Measurements from ENCODE around the gene FLVCR2.

Gene FLVCR2

DNA sequence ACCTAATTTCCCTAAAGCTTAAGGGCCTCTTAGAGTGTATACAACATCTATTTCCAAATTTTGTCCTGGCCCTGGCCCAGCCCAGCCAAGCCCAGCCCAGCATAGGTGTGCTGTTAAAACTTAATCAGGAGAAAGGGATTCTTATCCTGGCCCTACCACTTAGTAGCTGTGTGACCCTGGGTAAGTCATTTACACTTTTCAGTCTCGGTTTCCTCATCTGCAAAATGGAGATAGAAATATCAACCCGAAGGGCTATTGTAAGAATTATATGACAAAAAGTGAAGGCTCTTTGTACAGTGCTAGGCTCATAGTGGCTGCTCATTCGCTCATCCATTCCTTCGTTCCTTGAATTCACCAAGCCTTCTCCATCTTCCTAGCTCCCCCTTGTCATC lies 81.8 kb downstream of the FLVCR2 start:
- DNase-seq (ENCODE audit: low read depth in 2 of 2) = no peak
- H3K4me3 ChIP-seq (replicated peaks in 1 of 2; ENCODE audit: low read depth in 2 of 2, low read length in 2 of 2) = peak overlapping the region; percentile 98

DNA sequence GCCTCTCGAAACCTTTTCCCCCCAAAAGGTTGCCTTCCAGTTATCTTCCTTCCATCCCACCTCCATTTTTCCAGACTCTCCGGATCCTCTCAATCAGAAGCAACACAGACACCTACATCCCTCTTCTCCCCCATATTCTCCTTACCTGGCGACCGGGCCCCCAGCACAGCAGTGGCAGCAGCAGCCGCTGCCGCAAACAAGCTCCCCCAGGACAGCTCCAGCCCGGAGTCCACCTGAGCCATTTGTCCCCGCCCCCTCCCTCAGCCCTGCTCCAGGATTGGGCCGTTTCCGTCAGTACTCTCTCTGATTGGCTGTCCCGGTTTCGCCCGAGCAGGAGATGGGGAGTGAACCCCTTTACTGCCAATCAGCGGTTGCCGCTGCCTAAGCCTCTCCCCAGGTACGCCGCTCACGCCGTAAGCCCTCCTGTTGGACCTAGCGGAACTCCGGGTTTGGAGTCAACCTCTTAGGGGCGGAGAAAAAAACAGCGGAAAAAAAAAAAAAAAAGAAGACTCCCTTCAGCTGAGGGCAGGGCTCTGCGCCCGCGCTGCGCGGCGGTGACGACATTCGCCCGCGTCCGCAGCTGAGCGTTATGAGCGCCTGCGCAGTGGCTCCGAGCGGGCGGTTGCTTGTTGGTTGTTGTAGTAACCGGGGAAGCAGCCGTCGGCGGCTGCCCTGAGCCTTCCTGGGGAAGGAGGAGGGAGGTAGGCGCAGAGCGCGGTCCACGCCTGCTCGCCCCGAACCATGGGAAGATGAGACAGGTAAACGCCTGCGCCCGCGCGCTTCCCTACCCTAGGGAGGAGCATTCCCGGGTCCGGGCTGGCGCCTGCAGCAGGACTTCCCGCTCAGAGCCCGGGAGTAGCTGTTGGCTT lies 82.4 kb downstream of the FLVCR2 start, which contains the start of the genes ERG28 and TTLL5:
ERG28 (minus strand) TSS at position 247 of the 869 bp plus-strand sequence. CDS start 3,374 bp downstream, outside the sequence.
TTLL5 (plus strand) TSS at position 617 of the 869 bp plus-strand sequence. CDS start 1,904 bp downstream, outside the sequence.
- peak; percentile 99 to 100 for DNase-seq (ENCODE audit: low read depth in 2 of 2)
- H3K4me3 ChIP-seq (replicated peaks in 1 of 2; ENCODE audit: low read depth in 2 of 2, low read length in 2 of 2) = peak within 1 kb of the TSS; percentile 98
- TF ChIP-seq, protein P1, sequence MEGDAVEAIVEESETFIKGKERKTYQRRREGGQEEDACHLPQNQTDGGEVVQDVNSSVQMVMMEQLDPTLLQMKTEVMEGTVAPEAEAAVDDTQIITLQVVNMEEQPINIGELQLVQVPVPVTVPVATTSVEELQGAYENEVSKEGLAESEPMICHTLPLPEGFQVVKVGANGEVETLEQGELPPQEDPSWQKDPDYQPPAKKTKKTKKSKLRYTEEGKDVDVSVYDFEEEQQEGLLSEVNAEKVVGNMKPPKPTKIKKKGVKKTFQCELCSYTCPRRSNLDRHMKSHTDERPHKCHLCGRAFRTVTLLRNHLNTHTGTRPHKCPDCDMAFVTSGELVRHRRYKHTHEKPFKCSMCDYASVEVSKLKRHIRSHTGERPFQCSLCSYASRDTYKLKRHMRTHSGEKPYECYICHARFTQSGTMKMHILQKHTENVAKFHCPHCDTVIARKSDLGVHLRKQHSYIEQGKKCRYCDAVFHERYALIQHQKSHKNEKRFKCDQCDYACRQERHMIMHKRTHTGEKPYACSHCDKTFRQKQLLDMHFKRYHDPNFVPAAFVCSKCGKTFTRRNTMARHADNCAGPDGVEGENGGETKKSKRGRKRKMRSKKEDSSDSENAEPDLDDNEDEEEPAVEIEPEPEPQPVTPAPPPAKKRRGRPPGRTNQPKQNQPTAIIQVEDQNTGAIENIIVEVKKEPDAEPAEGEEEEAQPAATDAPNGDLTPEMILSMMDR (IDR thresholded peaks at IDR 0.05; ENCODE audit: low read depth, low read length) = no peak

More for the DNA sequence above, 81.8 kb downstream of the FLVCR2 start:
- TF ChIP-seq, protein P1 (IDR thresholded peaks at IDR 0.05; ENCODE audit: low read depth, low read length) = no peak

DNA sequence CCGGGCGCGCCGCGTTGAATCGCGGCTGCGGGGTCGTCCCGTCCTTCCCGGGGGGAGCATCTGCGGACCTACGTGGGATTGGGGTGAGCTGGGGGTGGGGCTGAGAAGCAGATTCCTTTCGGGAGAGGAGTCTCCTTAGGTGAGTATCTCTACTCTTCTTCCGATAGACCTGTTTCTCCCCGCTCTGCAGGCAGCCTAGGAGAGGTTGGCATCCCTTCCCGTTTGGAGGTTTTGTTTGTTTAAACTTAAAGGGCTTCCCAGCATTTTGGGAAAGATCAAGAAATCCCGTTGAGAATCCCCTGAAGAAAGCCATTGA lies 83.0 kb downstream of the FLVCR2 start:
- TF ChIP-seq, protein P1 (IDR thresholded peaks at IDR 0.05; ENCODE audit: low read depth, low read length) = no peak
- H3K4me3 ChIP-seq (replicated peaks in 1 of 2; ENCODE audit: low read depth in 2 of 2, low read length in 2 of 2) = peak overlapping the region; percentile 98
- no peak for DNase-seq (ENCODE audit: low read depth in 2 of 2)

DNA sequence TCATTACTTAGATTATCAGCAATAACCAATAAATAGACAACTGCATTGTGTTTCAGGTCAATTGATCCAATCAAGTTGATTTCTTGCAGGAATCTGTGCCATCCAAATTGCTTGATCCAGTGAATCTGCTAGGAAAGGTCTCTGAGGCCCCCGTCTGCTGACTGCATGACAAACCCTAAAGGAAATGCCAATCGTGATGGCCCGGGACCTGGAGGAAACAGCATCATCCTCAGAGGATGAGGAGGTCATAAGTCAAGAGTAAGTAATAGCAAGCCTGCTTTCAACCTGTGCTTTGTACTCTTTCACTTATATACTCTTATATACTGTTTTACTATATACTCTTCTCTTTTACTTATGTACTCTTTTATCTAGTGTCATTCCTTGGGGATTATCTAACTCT lies 84.5 kb downstream of the FLVCR2 start:
- no peak for DNase-seq (ENCODE audit: low read depth in 2 of 2)
- TF ChIP-seq, protein P1 (IDR thresholded peaks at IDR 0.05; ENCODE audit: low read depth, low read length) = no peak
- no peak overlapping the region for H3K4me3 ChIP-seq (replicated peaks in 1 of 2; ENCODE audit: low read depth in 2 of 2, low read length in 2 of 2)

DNA sequence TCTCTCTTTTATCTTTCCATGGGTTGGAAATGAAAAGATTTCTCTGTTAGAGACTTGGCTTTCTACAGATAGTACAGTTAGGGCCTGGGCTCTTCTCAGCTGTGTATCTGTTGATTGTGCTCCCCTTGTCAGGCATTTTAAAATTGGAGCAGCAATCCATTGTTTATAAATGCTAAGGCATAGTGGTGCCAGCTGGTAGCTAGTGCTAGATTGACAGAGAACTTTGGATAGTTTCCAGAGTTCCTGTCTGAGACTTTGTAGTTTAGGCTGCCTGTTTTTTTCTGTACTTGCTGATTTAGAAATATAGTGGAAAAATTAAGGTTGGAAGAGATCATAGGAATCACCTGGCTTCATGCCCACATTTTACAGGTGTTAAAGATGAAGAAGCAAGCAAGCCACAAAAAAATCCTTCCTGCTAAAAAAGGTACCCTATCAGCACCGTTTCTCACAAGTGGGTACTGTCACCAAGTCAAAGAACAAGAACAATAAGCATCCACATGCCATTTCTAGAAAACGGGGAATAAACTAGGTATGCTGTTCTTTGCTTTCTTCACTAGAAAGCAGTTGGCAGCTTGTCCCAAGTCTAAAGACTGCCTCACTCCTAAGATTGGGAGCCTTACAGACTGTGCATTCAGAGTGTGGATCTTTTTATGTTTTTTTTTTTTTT lies 88.8 kb downstream of the FLVCR2 start:
- DNase-seq (ENCODE audit: low read depth in 2 of 2) = no peak
- TF ChIP-seq, protein P1 (IDR thresholded peaks at IDR 0.05; ENCODE audit: low read depth, low read length) = no peak
- no peak overlapping the region for H3K4me3 ChIP-seq (replicated peaks in 1 of 2; ENCODE audit: low read depth in 2 of 2, low read length in 2 of 2)

DNA sequence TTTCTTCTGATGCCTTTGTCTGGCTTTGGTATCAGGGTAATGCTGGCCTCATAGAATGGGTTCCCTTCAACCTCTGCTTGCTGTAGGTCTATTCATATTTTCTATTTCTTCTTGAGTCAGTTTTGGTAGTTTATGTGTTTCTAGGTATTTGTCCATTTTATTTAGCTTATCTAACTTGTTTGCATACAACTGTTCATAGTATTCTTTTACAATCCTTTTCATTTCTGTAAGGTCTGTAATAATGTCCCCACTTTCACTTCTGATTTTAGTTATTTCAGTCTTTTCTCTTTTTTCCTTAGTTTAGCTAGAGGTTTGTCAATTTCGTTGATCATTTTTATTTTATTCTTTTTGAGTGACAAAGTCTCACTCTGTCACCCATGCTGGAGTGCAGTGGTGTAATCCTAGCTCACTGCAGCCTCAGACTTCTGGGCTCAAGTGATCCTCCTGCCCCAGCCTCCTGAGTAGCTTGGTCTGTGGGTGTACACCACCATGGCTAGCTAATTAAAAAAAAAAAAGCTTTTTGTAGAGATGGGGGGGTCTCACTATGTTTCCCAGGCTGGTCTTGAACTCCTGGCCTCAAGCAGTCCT lies 94.3 kb downstream of the FLVCR2 start:
- TF ChIP-seq, protein P1 (IDR thresholded peaks at IDR 0.05; ENCODE audit: low read depth, low read length) = no peak
- H3K4me3 ChIP-seq (replicated peaks in 1 of 2; ENCODE audit: low read depth in 2 of 2, low read length in 2 of 2) = no peak overlapping the region
- DNase-seq (ENCODE audit: low read depth in 2 of 2) = no peak

Measured in cardiac fibroblast (primary cell).